AML-193 (cell line): Measurements from ENCODE around the gene CDH11.

Experiments
- DNase-seq, 2 experiments: peaks; one replicate each; lab custom pipeline; 2025; lab: John Stamatoyannopoulos, UW

The CDH11 gene

GRCh38 chr16:64907844-64908243, 214.0 kb downstream of the CDH11 start:
- no peak for DNase-seq

GRCh38 chr16:64903770-64904169, 218.1 kb downstream of the CDH11 start:
- DNase-seq = no peak

GRCh38 chr16:64900517-64900916, 221.3 kb downstream of the CDH11 start:
- DNase-seq = no peak

DNA sequence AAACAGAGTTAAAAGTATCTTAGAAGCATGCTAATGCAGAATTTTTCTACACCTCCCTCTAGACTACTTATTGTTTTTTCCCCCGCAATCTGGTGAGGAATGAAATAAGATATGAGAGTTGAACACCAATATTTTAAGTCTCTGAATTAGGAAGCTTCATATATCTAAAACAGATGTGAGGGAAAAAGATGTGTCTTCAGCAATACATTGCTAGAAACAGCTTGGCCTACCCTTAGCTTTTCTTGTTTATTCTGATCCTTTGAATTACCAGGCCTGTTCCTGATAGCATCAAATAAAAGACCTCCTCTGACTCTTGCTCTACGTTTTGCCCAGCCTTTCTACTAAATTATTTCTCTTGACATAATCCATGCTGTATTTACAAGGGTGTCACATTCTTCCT, 221.8 kb downstream of the CDH11 start:
- no peak for DNase-seq

DNA sequence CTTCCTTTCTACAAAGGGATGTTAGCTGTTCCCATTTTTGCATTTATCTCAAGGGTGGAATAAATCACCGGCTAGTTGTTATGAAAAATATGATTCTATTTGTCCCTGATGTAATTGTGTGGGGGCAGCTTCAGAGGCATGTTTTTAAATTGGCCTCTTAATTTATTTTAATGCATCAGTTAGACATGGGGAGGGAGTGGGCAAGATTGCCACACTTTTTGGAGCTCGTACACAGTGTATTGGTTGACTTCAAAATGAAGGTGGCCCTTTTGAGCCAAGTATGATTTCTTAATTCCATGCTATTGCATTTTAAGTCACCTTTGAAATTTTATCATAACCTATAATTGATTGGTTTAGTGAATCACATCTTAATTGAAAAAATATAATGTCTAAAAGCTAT, 223.7 kb downstream of the CDH11 start:
- DNase-seq = no peak
